HG02884 (cell line): ENCODE measurements around the gene IL36G.
"Not testable (repeated sequence)": the region's sequence is repeated elsewhere in the genome, so short reads cannot be mapped to it uniquely, and the experiment has no call there.

Experiments used
- ATAC-seq: cut with Tn5 transposase; IDR thresholded peaks from one replicate; pipeline ENCODE4 v1.9.1; 2021; ENCODE audit warnings: mild to moderate bottlenecking, moderate library complexity; ENCODE audit not compliant: unreplicated experiment

Gene IL36G

DNA sequence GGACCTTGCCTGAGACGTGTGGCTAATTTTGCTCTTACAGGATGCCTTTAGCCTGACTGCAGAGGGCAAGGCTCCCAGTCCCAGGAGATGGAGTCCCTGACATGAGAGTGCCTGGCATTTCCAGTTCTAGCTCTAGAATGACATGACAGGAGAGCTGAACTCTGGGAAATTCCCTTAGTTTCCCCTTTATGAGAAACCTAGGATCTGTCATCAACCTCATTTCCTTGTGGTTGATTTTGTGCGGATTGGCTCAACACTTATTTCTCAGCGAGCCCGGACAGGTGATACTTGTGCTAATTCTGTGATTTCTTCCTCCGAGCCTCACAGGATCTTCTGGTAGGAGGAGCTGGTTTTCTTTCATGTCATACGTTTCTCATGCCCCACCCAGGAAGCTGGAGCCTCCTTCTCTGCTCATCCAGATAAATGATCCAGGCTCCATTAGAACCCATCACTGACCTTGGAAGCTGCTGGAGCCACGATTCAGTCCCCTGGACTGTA is at the start of gene IL36G:
Gene IL36G (plus strand): TSS at position 448 of the 498 bp plus-strand sequence. CDS start 633 bp downstream, outside the sequence.
- ATAC-seq: no peak

DNA sequence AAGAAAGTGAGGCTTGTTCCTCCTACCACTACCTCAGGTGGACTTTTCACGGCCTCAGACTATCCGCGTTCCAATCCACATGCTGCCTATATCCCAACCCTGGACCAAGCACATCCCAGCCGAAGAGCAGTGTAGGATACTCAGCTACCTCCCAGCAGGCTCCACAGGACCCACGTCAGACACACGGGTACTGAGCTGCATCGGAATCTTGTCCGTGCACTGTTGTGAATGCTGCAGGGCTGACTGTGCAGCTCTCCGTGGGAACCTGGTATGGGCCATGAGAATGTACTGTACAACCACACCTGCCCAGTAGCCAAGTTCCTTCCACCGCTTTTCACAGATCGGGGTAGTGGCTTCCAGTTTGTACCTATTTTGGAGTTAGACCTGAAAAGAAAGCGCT is 44.5 kb upstream of the IL36G start:
- no peak for ATAC-seq

- ATAC-seq: not testable (repeated sequence)
Measured at GRCh38 chr2:112934117-112934516, 43.7 kb upstream of the IL36G start.

DNA sequence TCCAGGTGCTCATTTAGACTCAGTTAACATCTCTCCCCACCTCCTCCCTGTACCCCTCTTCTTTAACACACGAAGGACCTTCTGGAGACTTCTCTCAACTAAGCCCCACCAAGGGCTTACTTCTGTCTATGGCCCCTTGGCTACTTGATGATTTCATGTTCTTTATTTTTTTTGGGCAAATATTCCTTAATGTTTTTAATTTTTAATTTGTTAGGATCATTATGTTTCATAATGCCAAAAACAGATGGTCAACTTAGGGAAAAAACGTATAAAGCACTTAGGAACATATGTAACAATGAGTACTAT is 40.9 kb upstream of the IL36G start:
- ATAC-seq: no peak

GRCh38 chr2:112938904-112939303 is 38.9 kb upstream of the IL36G start:
- no peak for ATAC-seq

- no peak for ATAC-seq
Measured at GRCh38 chr2:112939425-112939824, 38.4 kb upstream of the IL36G start.

- no peak for ATAC-seq
Measured at GRCh38 chr2:112940859-112941625, 36.8 kb upstream of the IL36G start.

- ATAC-seq: peak; percentile 62
Measured at GRCh38 chr2:112941753-112942653, 35.8 kb upstream of the IL36G start.

DNA sequence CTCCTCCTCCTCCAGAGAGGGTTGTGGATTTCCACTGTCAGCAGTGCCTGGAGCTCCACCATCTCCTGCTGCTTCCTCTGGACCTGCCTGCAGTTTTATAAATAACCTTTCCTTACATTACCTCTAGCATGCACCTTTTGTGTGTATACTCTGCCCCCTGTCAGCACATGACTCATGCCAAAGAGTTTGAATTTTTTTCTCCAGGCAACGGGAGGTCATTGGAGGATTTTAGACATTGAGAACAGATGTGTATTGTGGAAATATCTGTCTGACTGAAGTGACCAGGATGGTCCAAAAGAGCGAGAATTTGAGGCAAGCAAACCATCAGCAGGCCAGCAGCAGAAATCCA is 35.2 kb upstream of the IL36G start:
- no peak for ATAC-seq

GRCh38 chr2:112944971-112945370 is 32.8 kb upstream of the IL36G start:
- ATAC-seq: no peak

DNA sequence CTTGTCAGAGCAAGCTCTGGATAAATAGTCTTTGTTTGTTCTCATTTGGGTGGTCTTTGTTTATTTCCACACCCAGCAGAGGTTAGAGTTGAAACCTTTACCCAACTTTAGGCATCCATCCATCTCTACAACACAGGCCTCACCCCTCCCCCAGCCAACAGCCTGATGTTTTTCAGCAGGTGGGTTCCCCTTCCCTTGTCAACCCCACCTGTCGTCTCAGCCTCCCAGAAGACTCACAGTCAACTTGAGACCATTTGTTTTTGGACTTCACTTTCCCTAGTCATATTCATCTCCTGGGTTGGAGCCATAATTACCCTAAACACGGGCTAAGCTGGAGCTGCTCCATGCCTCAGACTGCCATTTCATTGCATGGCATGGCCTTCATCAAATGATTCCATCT is 31.7 kb upstream of the IL36G start:
- ATAC-seq: no peak

GRCh38 chr2:112947374-112947773 is 30.4 kb upstream of the IL36G start:
- no peak for ATAC-seq

DNA sequence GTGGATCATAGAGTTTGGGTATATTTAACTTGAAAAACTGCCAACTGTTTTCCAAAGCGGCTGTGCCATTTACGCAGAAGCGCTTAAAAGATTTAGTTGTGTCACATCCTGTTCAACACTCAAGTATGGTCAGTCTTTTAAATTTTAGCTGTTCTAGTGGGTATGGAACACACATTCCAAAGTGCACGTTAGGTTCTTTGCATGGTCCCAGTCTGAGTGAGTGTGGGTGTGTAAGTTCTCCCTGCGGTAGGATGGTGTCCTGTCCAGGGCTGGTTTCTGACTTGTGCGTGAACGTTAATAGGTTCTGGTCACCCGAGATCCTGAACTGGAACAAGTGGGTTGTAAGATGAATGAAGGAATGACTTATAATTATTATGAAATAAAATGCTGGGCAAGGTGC is 28.4 kb upstream of the IL36G start:
- ATAC-seq: no peak

- no peak for ATAC-seq
Measured at GRCh38 chr2:112954364-112954763, 23.4 kb upstream of the IL36G start.

- ATAC-seq: no peak
Measured at GRCh38 chr2:112957511-112957910, 20.3 kb upstream of the IL36G start.

DNA sequence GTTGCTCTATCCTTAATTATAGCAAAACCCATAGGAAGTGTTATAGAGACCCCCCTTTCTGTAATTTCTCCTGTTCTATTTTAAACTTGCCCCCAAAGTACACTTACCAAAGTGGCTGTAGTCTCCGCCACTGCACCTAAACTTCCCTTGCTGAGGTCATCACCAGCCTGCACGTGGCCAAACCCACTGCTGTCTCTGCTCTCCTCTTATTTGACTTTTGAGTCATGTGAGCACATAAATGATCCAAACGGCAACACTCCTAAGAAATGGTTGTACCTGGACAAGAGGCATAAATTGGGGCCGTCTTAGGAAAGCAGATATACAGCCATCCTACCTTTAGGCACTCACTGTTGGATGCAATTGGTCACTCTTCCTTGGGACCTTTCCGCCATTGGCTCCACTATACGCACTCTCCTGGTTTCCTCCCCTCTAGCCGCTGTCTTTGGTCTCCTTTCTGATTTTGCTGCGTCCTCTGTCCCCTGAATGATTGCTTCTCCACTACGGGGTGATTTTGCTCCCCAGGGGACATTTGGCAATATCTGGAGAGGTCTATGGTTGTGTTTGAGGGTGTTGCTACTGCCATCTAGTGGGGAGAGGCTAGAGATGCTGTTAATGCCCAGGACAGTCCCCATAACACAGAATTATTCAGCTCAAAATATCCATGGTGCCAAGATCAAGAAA is 19.2 kb upstream of the IL36G start:
- peak; percentile 68 for ATAC-seq

GRCh38 chr2:112959109-112959812 is 18.5 kb upstream of the IL36G start:
- no peak for ATAC-seq

DNA sequence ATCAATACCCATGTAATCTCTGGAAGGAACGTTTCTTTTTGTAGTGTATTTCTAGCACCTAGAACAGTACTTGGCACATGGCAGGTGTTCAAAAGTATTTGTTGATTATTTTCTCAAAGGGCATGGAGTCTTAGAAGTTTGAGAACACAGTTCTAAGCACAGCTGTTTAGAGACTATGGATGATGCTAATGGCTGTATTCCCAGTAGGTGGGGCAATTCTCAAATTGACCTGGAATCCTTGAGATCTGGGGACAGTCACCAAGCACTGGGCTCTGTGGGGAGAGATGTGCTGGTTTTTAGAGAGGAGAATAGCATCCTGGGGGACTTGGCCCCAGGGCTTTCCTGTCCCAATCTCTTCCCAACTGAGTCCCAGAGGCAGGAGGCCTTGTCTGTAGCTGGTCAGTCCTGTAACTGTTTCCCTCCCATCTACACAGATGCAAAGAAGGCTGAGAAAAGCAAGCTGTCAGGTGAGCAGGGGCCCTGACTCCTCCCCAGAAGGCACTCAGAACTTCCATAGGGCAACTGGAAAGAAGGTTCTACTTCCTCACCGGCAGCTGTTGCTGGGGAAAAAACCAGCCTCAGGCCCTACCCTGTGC is 17.5 kb upstream of the IL36G start:
- no peak for ATAC-seq

DNA sequence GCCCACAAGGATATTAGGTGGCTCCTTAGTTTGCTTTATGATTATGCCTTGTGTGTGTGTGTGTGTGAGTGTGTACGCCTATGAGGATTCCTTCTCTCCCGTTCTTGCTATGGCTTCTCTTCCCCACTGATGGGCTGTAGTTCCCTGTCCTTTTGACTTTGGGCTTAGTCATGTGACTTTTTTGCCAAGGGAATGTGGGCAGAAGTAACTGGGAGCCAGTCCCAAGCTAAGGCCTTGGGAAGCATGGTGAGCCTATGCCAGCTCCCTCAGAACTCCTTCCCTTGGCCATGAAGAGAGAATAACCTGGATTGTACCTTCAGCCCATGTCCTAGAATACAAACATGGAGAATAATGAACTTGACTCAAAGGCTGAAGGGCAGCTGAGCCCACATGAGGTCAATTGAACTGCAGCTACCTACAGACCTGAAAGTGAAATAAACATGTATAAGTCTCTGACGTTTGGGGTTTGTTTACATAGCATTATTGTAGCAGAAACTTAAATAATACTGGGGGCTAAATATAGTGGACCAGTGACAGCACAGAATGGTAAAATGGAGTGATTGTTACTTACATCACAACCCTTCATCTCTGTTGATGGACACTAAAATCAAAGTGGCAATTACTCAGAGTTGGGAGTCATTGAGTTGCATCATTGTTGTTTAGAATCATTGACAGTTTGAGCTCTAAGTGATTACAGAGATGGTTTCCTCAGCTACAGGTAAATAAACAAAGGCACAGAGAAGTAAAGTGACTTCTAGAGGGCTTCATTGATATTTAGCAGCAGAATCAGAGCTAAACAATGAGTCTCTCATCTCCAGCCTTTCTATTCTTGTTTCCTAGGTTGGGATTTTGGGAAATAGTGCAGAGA is 15.3 kb upstream of the IL36G start:
- no peak for ATAC-seq

DNA sequence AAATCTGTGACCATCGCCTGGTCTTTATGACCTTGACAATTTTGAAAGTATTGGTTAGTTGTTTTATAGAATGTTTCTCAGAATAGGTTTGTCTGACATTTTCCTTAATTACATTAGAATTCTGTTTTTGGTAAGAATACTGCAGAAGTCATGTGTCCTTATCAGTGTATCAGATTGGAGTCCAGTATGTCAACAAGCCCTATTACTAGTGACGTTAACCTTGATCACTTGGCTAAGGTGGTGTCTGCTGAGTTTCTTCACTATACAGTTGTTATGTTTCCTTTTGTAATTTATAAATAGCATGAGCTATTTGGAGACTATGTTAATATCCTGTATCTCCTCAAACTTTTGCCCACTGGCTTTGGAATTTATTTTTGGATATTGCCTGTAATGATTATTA is 10.8 kb upstream of the IL36G start:
- no peak for ATAC-seq
